Colon (tissue), 2 donors: ENCODE measurements around the gene CNOT8.
"Not testable (repeated sequence)": the region's sequence is repeated elsewhere in the genome, so short reads cannot be mapped to it uniquely, and the experiment has no call there.

ENCODE experiments used
- FAIRE-seq: peaks from 2 replicates; lab custom pipeline; 2012; peaks lifted over from hg19 to GRCh38; lab: Jason Lieb, UNC
- donor health status: control.
- donor health status: control.

CNOT8 gene

GRCh38 chr5:154858297-154858971, at the start of gene CNOT8:
Gene CNOT8, plus strand, starts transcription at chr5:154858627. Its CDS starts 4,652 bp downstream, at chr5:154863279.
- FAIRE-seq = no peak

DNA sequence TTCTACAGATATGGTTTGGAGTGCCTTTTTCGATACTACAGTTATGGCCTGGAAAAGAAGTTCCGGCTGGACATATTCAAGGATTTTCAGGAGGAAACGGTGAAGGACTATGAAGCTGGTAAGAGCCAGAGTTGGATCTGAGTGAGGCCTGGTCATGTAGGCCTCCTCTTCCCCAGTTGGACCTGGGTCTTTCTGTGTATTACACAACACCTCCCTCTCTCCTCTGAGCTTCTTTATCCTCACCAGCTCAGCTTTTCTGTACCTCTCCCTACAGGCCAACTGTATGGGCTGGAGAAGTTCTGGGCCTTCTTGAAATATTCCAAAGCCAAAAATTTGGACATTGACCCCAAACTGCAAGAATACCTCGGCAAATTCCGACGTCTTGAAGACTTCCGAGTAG, 47.2 kb upstream of the CNOT8 start:
- no peak for FAIRE-seq

GRCh38 chr5:154811653-154812465, 46.6 kb upstream of the CNOT8 start:
- FAIRE-seq = no peak

DNA sequence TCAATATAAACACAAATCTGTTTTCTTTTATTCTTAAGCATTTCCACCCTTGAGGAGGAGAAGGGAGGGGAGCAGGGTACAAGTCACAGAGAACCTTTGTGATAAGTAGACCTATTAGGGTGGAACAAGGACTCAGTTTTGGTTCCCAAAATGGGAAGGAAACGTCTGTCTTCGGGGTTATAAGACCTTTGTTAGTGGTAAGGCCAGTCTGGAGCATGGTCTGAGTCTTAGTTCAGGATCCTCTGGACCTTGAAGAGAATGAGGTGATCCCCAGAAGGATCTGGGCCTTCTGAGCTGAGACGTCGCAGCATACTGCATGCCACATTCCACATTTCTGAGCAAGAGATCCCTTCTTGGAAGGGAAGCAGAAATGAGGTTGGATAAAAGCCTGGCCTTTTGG, 45.3 kb upstream of the CNOT8 start:
- no peak for FAIRE-seq

- no peak for FAIRE-seq
These were observed 44.7 kb upstream of the CNOT8 start for GRCh38 chr5:154813736-154814135.

- no peak for FAIRE-seq
These were observed 43.4 kb upstream of the CNOT8 start for GRCh38 chr5:154815025-154815424.

DNA sequence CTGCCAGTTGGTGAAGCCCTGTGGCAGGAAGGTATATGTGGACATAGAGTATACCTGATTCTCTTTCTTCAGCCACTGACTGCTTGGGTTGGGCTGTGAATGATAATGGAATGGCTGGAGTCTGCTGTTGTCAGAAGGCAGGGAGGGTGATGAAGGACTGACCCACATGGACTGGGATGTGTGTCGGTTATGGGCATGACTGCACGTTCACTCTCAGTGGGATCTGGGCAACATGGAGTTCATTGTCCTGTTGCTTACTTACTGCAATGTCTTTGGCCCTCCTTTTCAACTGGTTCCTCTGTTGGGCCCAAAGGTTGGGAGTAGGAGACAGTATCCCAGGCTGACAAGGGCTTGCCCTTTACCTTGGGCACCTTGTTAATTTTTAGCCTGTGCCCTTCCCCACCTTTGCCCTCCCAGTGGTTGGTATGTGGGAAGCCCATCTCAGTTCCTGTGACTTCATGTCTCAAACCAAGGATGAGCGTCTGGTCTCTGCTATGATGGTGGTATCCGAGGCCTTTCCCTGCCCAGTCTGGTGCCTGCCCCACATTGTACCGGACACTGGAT, 42.7 kb upstream of the CNOT8 start:
- FAIRE-seq = no peak

DNA sequence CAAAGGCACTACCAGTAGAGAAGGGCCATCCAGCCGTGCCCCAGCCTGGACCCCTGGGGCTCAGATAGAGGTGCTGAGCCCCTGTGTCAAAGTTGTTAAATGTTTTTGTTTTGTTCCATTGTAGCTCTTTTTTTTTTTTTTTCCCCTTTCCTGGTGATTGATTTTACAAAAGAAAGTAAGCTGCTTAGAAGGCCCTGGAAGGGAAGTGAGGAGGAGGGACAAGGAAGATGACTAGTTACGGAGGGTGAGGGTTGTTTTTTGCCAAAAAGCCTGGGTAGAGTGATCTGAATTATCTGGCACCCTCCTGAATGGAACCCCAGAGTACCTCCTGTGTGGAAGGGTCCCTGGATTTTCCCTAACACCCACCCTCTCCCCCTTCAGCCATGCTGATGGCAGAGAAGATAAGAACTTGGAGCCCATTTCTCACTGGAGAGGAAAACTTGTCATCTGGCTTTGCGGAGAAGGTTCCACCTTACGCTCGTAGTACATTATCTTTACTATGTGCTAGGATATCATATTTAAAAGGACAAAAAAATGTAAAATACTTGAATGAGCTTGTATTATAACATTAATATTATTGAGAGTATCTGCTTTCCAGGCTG, 41.4 kb upstream of the CNOT8 start:
- no peak for FAIRE-seq

- FAIRE-seq = no peak
These were observed 40.6 kb upstream of the CNOT8 start for GRCh38 chr5:154817815-154818214.

GRCh38 chr5:154818471-154819116, 39.8 kb upstream of the CNOT8 start:
- no peak for FAIRE-seq

DNA sequence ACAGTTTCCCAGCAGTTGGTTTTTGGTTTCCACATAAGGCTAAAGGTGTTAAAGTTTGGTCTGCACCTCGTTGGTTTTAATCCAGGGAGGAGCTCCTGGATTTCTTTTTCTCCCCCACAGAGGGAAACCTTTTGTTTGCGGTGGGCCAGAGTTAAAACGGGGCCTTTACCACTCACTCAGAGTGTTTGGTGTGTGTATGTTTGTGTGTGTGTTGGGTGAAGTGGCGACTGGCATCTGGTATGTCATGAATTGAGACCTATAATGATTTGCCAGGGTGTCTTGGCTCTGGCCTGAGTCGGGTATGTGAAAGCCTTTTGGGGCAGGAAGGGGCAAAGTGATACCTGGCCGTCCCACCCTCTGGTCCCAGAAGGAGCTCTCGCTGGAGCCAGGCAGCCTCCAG, 38.9 kb upstream of the CNOT8 start:
- FAIRE-seq = no peak

DNA sequence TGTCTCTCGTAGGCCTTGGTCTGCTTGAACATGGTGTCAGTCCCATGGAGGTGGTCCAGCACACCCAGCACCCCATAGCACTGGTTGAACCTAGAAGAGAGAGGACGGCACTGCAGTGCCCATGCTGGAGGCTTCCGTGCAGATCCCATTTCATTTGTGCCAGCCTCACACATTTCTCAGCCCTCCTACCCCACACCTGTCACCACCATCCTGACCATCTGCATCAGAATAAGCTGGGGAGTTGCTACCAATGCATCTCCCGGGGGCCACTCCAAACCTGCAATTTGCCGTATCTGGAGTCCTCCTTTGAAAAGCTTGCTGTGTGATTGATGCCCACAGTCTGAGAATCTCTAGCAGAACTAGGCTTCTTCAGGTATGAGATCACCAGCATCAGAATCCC, 38.0 kb upstream of the CNOT8 start:
- FAIRE-seq = no peak

DNA sequence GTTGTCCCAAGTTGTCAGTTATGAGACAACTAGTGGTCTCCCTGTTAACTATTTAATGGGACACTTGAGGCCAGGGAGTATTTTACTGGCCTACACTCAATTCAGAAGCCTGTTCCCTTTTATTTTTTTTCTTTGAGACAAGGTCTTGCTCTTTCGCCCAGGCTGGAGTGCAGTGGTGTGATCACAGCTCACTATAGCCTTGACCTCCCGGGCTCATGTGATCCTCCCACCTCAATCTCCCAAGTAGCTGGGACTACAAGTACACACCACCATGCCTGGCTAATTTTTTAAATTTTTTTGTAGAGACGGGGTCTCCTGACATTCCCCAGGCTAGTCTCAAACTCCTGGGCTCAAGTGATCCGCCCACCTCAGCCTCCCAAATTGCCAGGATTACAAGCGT, 35.5 kb upstream of the CNOT8 start:
- FAIRE-seq = not testable (repeated sequence)

GRCh38 chr5:154823605-154824004, 34.8 kb upstream of the CNOT8 start:
- no peak for FAIRE-seq

DNA sequence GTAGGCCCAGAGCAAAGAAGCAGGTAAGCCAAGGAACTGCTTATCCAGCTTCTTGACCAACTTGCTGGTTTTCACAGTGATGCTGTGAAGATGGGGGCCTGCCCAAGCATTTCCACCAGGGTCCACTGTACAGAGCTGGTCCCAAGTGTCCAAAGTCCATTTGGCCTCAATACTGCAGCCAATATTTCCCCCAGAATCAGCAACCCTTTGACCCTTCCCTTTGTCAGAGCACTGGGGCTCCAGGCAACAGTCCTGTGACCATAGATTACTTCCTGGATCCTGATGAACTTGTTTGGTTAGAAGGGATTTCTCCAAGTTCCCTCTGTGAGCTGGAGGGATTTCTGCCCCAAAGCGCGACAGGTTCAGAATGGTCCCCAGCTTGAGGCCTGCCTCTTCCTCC, 34.4 kb upstream of the CNOT8 start:
- FAIRE-seq = no peak

DNA sequence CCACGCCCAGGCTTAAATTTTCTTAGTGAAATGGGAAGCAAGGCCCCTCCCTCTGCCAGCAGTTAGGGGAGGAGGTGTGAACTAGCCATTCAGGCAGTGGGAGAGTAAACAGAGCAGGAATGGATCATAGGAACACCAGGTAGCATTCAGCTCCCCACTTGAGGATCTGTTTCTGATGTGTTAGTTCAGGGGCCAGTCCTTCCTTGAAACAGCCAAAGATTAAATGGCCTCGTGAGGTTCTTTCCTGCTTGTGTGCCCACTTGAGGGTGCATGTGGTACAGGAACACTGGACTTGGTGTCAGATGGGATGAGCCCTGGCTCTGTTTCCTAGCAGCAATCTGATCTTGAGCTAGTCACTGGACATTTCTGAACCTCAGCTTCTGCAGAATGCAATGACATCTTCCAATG, 29.2 kb upstream of the CNOT8 start:
- FAIRE-seq = no peak

- FAIRE-seq = no peak
These were observed 28.7 kb upstream of the CNOT8 start for GRCh38 chr5:154829589-154830218.

GRCh38 chr5:154830219-154830595, 28.2 kb upstream of the CNOT8 start:
- FAIRE-seq = no peak

DNA sequence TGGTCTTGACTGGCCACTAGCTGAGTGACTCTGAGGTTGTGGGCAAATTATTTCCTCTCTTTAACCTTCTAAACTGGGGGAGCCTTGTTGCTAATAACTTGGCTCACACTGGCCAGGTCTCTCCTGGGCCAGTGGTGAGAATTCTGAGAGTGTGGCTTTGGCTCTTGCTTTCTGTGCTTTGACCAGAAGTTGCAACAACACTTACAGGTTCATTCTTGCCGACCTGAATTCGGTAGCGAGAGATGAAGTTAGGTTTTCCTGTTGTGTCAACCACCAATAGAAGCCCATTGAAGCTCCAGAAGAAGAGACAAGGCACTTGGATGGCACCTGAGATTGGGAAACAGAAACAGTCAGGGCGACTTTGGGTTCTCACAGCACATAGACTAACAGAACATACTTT, 27.8 kb upstream of the CNOT8 start:
- FAIRE-seq = no peak

- no peak for FAIRE-seq
These were observed 27.0 kb upstream of the CNOT8 start for GRCh38 chr5:154831451-154831850.

- not testable (repeated sequence) for FAIRE-seq
These were observed 25.6 kb upstream of the CNOT8 start for GRCh38 chr5:154832804-154833203.

DNA sequence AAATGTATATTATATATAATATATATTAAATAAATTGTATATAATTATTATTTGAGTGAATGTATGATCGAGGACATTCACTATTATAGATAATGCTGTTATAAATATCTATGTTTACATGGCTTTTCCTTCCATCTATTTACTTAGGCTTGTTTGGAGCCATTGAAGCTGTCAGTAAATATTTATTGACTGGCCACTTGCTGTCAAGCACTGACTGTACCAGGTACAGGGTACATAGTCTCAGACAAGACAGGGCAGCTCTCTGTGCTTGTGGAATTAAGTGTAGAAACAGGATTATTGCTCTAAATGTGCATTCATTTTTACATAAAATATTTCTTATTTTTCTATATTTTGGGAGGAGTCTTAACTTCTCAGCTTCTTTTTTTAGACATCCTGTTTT, 24.4 kb upstream of the CNOT8 start:
- FAIRE-seq = no peak
